OCI-LY7 (cell line): Measurements from ENCODE around the gene ADCYAP1. TPM values are rescaled to one million over a fixed set of nuclear protein-coding genes. Genes with fewer than 3 reads are reported as not detected.

Source experiments
- BruUV-seq: library from RNA; stranded (reverse); fragments of 400-500 nt; replicated peaks from 2 replicates; lab custom pipeline; 2021; lab: Mats Ljungman, UMichigan
- CTCF ChIA-PET: fragments of 300-600 bp; sonication (Branson Sonifier 250); formaldehyde crosslinking; loops from one replicate; lab custom pipeline; 2022; ENCODE audit warnings: antibody characterized with exemption; ENCODE audit not compliant: unreplicated experiment; lab: Charles Lee
- POLR2A ChIA-PET: fragments of 300-600 bp; sonication (Branson Sonifier 250); formaldehyde crosslinking; loops from one replicate; lab custom pipeline; 2022; ENCODE audit warnings: antibody characterized with exemption; lab: Charles Lee
- DNase-seq: peaks from one replicate; pipeline ENCODE4 v3.0.0-alpha.2; 2015; ENCODE audit warnings: low spot score
- H2AFZ ChIP-seq: fragments of 200-600 bp; sonication (generic), shearing (Covaris generic); 2 replicates; pipeline ENCODE4 v1.6.1; 2014; ENCODE audit warnings: mild to moderate bottlenecking, antibody characterized with exemption, low read length, moderate library complexity
- H3K27ac ChIP-seq: fragments of 200-600 bp; sonication (generic); 2 replicates; pipeline ENCODE4 v1.5.1; 2014; ENCODE audit warnings: mixed run types, low read depth, mild to moderate bottlenecking, moderate library complexity, low read length, inconsistent platforms; ENCODE audit not compliant: poor library complexity, severe bottlenecking
- H3K36me3 ChIP-seq: fragments of 200-600 bp; sonication (generic); 2 replicates; pipeline ENCODE4 v1.6.1; 2014; ENCODE audit warnings: mild to moderate bottlenecking, antibody characterized with exemption, low read length, moderate library complexity, mixed read lengths; ENCODE audit not compliant: insufficient read depth
- H3K4me1 ChIP-seq: fragments of 200-600 bp; sonication (generic); 2 replicates; pipeline ENCODE4 v1.5.1; 2014; ENCODE audit warnings: mild to moderate bottlenecking, low read length; ENCODE audit not compliant: insufficient read depth, poor library complexity, severe bottlenecking
- H3K4me2 ChIP-seq: fragments of 200-600 bp; sonication (generic); 2 replicates; pipeline ENCODE4 v1.6.1; 2014; ENCODE audit warnings: mild to moderate bottlenecking, low read length
- H3K4me3 ChIP-seq: fragments of 200-600 bp; sonication (generic); 2 replicates; pipeline ENCODE4 v1.5.1; 2014; ENCODE audit warnings: mild to moderate bottlenecking, low read depth, low read length; ENCODE audit not compliant: poor library complexity, severe bottlenecking
- H3K79me2 ChIP-seq: fragments of 200-600 bp; sonication (generic); 2 replicates; pipeline ENCODE4 v1.6.1; 2016; ENCODE audit warnings: low read depth, mild to moderate bottlenecking, low read length, moderate library complexity, mixed read lengths; ENCODE audit not compliant: insufficient read depth
- H3K9me2 ChIP-seq: fragments of 200-600 bp; sonication (generic); 2 replicates; pipeline ENCODE4 v1.6.1; 2016; ENCODE audit warnings: mild to moderate bottlenecking, low read length, mixed read lengths; ENCODE audit not compliant: insufficient read depth
- H3K9me3 ChIP-seq: fragments of 200-600 bp; sonication (generic); 2 replicates; pipeline ENCODE4 v1.6.1; 2014; ENCODE audit warnings: mild to moderate bottlenecking, mixed run types, low read length, mixed read lengths
- H4K20me1 ChIP-seq: fragments of 200-600 bp; sonication (generic); 2 replicates; pipeline ENCODE4 v1.6.1; 2014; ENCODE audit warnings: mild to moderate bottlenecking, antibody characterized with exemption, low read length, moderate library complexity, mixed read lengths; ENCODE audit not compliant: insufficient read depth
- EZH2phosphoT487 ChIP-seq: fragments of 200-600 bp; sonication (generic); IDR thresholded peaks from 2 replicates; pipeline ENCODE4 v1.6.1; 2018; ENCODE audit warnings: low read depth, borderline replicate concordance, mild to moderate bottlenecking, mixed run types, antibody characterized with exemption, low read length, moderate library complexity, mixed read lengths
- intact Hi-C: fragments of 100-400 bp; cut with micrococcal nuclease; formaldehyde crosslinking; loops from one replicate; pipeline ENCODE4 v1.10.0; 2022; ENCODE audit not compliant: unreplicated experiment
- total RNA-seq, 2 experiments: library from RNA; depleted of rRNA in 1 of 2; stranded (reverse); fragments of >200 nt in 1 of 2; shearing (Covaris generic) in 1 of 2; gene quantifications; 2 replicates each; pipeline ENCODE4 v1.2.3, GENCODE V29; 2014 to 2022
- TF ChIP-seq, protein P1 (sequence below): fragments of 200-600 bp; sonication (generic); conservative IDR thresholded peaks from 2 replicates; pipeline ENCODE4 v1.5.1; 2014; ENCODE audit warnings: mild to moderate bottlenecking, antibody characterized with exemption, low read length, moderate library complexity, mixed read lengths

ADCYAP1 gene
- total RNA-seq, 2 experiments from 2014 or later: not detected

DNA sequence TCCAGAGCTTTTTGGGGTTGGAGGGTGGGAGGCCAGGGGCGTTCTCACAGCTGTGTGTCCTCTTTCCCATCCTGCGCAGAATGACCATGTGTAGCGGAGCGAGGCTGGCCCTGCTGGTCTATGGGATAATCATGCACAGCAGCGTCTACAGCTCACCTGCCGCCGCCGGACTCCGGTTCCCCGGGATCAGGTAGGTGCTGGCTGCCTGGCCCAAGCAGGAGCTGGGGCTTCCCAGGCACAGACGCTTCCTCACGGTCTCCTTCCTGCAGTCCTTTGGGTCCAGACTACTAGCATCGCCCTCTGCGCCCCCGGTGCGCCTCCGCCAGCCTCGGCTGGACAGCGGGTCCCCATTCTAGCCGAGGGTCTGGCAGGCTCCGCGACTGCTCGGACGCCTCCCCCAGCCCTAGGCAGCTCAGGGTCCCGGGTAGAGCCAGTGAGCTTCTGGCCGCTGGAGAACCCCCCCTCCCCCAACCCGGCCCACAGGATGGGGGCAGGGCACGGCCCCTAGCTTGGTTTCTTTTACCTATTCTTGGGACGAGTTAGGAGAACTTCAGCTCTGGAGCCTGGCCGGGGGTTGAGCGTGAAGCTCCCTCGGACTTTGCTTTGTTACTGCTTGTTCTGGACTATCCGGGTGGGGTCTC is 756 bp downstream of the ADCYAP1 start:
- POLR2A ChIA-PET: no interaction called here
- Histone ChIP-seq H3K79me2 (no peaks in the 10 kb centered on the region), H3K36me3 (no peaks in the 10 kb centered on the region), H3K9me2 (no peaks in the 10 kb centered on the region), H3K9me3 (no peaks in the 10 kb centered on the region), H4K20me1 (no peaks in the 10 kb centered on the region), H3K4me1 (no peaks in the 10 kb centered on the region), H3K4me3 (no peak overlapping the region), H3K27ac (no peak overlapping the region), H2AFZ (no peak overlapping the region), H3K4me2 (no peak overlapping the region)
- CTCF ChIA-PET: no interaction called here
- intact Hi-C loops: no loop called here
- DNase-seq: no peak
- no TSS peak for BruUV-seq
- TF ChIP-seq, protein P1, sequence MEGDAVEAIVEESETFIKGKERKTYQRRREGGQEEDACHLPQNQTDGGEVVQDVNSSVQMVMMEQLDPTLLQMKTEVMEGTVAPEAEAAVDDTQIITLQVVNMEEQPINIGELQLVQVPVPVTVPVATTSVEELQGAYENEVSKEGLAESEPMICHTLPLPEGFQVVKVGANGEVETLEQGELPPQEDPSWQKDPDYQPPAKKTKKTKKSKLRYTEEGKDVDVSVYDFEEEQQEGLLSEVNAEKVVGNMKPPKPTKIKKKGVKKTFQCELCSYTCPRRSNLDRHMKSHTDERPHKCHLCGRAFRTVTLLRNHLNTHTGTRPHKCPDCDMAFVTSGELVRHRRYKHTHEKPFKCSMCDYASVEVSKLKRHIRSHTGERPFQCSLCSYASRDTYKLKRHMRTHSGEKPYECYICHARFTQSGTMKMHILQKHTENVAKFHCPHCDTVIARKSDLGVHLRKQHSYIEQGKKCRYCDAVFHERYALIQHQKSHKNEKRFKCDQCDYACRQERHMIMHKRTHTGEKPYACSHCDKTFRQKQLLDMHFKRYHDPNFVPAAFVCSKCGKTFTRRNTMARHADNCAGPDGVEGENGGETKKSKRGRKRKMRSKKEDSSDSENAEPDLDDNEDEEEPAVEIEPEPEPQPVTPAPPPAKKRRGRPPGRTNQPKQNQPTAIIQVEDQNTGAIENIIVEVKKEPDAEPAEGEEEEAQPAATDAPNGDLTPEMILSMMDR: no peak
- TF ChIP-seq EZH2phosphoT487: no peak

DNA sequence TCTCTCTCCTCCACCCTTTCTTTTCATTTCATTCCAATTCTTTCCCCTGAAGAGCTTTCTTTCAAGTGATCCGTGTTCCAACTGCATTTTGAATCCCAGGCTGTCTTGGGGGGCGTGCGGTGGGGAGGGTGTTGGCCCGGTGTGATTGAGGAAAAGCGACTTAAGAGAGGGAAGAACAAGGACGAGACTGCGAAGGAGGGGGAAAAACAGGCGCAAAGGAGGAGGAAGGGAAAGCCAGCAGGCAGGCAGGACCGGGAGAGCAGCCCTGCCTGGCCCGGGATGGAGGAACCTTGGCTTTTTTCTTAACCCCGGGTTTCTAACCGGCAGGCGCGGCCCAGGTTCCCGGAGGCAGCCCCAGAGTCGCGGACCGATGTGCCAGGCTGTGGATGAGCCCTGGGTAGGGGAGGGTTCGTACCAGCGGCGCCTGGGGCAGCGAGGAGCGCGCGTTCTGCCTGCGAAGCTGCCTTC is 1.3 kb downstream of the ADCYAP1 start:
- Histone ChIP-seq H3K4me1 (no peaks in the 10 kb centered on the region), H3K36me3 (no peaks in the 10 kb centered on the region), H3K27ac (no peak overlapping the region), H3K4me2 (no peak overlapping the region), H3K4me3 (no peak overlapping the region), H4K20me1 (no peaks in the 10 kb centered on the region), H3K79me2 (no peaks in the 10 kb centered on the region), H2AFZ (no peak overlapping the region), H3K9me2 (no peaks in the 10 kb centered on the region), H3K9me3 (no peaks in the 10 kb centered on the region)
- no peak for TF ChIP-seq EZH2phosphoT487
- TF ChIP-seq, protein P1: no peak
- ChIA-PET POLR2A (no interaction called here), CTCF (no interaction called here)
- BruUV-seq: no TSS peak
- DNase-seq: no peak
- intact Hi-C loops: no loop called here

DNA sequence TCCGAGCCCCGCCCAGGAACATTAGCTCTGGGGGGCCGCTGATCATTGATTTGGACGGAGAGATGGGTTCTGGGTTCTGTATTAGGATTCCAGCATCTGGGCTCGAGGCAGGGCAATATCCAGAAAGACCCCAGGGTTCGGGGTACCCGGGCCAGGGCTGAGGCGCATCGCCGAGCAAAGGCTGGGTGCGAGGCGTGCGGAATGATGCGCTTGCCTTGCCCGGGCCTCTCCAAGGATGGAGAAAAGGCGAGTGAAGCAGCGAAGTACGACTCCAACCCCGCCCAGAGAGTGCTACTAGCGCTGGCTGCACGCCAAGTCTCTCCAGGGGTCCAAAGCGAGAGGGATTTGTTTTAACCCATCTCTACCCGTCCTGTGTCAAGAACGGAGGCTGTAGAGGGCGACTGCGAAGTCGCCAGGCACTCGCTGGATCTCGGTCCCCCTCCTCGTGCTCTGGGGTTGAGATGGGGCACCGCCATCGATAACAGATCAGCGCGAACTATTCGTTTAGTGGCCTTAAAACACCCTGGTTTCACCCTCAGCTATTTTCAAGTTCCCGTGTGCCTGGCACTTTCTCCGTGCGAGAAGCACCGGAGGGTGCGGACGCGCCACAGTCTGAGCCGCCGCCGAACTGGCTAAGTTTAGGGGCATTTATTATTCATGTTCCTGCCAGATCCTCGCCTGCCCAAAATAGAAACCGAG is 1.9 kb downstream of the ADCYAP1 start:
- Histone ChIP-seq H3K27ac (no peak overlapping the region), H2AFZ (no peak overlapping the region), H3K4me3 (no peak overlapping the region), H3K4me1 (no peaks in the 10 kb centered on the region), H3K9me3 (no peaks in the 10 kb centered on the region), H4K20me1 (no peaks in the 10 kb centered on the region), H3K79me2 (no peaks in the 10 kb centered on the region), H3K9me2 (no peaks in the 10 kb centered on the region), H3K4me2 (no peak overlapping the region), H3K36me3 (no peaks in the 10 kb centered on the region)
- no peak for TF ChIP-seq EZH2phosphoT487
- TF ChIP-seq, protein P1: no peak
- CTCF ChIA-PET: no interaction called here
- no peak for DNase-seq
- POLR2A ChIA-PET: no interaction called here
- no TSS peak for BruUV-seq
- intact Hi-C loops: no loop called here
